GM12891 (cell line): Measurements from ENCODE around the gene KLHL10.

Experiments used
- POLR2A ChIP-seq: IDR thresholded peaks from 2 replicates; pipeline ENCODE4 v1.6.1; 2011; ENCODE audit warnings: low read depth, low read length, control low read depth
- POLR2AphosphoS5 ChIP-seq: IDR thresholded peaks from 2 replicates; pipeline ENCODE4 v1.6.1; 2011; ENCODE audit warnings: low read depth, low read length, control low read depth
- SPI1 ChIP-seq: IDR thresholded peaks from 2 replicates; pipeline ENCODE4 v1.6.1; 2011; ENCODE audit warnings: low read depth, low read length, control low read depth
- TAF1 ChIP-seq: IDR thresholded peaks from 2 replicates; pipeline ENCODE4 v1.6.1; 2011; ENCODE audit warnings: low read depth, low read length, control low read depth

DNA sequence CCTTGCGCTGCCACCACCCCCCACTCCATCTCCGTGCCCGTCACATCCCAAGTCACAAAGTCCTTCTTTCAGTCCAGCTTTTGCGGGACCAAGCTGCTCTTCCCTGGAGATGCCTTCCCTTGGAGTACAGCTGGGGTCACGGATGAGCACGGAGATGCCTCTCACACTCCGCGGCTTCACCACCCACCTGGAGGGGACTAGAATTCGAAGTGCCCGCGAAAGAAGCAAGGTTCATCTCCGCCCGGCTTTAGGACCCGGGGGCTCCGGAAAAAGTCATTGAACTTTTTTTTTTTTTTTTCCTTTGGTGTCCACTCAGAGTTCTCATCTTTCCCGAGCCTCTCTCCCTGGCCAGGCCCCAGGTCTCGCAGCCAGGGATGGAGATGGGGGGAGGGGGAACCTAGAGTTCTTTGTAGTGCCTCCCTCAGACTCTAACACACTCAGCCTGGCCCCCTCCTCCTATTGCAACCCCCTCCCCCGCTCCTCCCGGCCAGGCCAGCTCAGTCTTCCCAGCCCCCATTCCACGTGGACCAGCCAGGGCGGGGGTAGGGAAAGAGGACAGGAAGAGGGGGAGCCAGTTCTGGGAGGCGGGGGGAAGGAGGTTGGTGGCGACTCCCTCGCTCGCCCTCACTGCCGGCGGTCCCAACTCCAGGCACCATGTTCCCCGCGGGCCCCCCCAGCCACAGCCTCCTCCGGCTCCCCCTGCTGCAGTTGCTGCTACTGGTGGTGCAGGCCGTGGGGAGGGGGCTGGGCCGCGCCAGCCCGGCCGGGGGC, 25.1 kb upstream of the KLHL10 start, which contains the start of gene FKBP10:
- TF ChIP-seq POLR2A (no peak), POLR2AphosphoS5 (no peak), SPI1 (no peak), TAF1 (no peak)
